Measurements from ENCODE around the gene CAP2.

The CAP2 gene

GRCh38 chr6:17466147-17466546 is 72.8 kb downstream of the CAP2 start:
- TF ChIP-seq CTCF (IDR thresholded peaks at IDR 0.05; ENCODE audit: low read depth, low read length): no peak
- H3K4me3 ChIP-seq (ENCODE audit: low read depth, low read length): no peak overlapping the region

GRCh38 chr6:17466707-17467106 is 73.3 kb downstream of the CAP2 start:
- no peak for TF ChIP-seq CTCF (IDR thresholded peaks at IDR 0.05; ENCODE audit: low read depth, low read length)
- H3K4me3 ChIP-seq (ENCODE audit: low read depth, low read length): no peak overlapping the region

GRCh38 chr6:17469006-17469832 is 75.8 kb downstream of the CAP2 start:
- TF ChIP-seq CTCF (IDR thresholded peaks at IDR 0.05; ENCODE audit: low read depth, low read length): no peak
- no peak overlapping the region for H3K4me3 ChIP-seq (ENCODE audit: low read depth, low read length)

- no peak for TF ChIP-seq CTCF (IDR thresholded peaks at IDR 0.05; ENCODE audit: low read depth, low read length)
- H3K4me3 ChIP-seq (ENCODE audit: low read depth, low read length): no peak overlapping the region
Measured at GRCh38 chr6:17470202-17470937, 77.0 kb downstream of the CAP2 start.

- no peak overlapping the region for H3K4me3 ChIP-seq (ENCODE audit: low read depth, low read length)
- TF ChIP-seq CTCF (IDR thresholded peaks at IDR 0.05; ENCODE audit: low read depth, low read length): no peak
Measured at GRCh38 chr6:17470938-17471327, 77.5 kb downstream of the CAP2 start.

- H3K4me3 ChIP-seq (ENCODE audit: low read depth, low read length): no peak overlapping the region
- TF ChIP-seq CTCF (IDR thresholded peaks at IDR 0.05; ENCODE audit: low read depth, low read length): no peak
Measured at GRCh38 chr6:17472653-17473183, 79.3 kb downstream of the CAP2 start.

GRCh38 chr6:17473554-17473953 is 80.2 kb downstream of the CAP2 start:
- no peak for TF ChIP-seq CTCF (IDR thresholded peaks at IDR 0.05; ENCODE audit: low read depth, low read length)
- no peak overlapping the region for H3K4me3 ChIP-seq (ENCODE audit: low read depth, low read length)

Data from WI38 (cell line).